ENCODE measurements around the gene ANKS1B. TPM values are rescaled to one million over a fixed set of nuclear protein-coding genes. Genes with fewer than 3 reads are reported as not detected.

Gene ANKS1B
- polyA plus RNA-seq, 3 donors, result not detected

GRCh38 chr12:99879439-99879838 is 105.3 kb downstream of the ANKS1B start:
- Histone ChIP-seq H3K4me3 (replicated peaks in 1 of 3; ENCODE audit: low read depth in 2 of 3, low read length in 3 of 3) (no peak overlapping the region), H4K20me1 (ENCODE audit: insufficient read depth, low read length) (no peaks in the 10 kb centered on the region), H3K9ac (ENCODE audit: insufficient read depth, low read length, poor library complexity, severe bottlenecking) (no peak overlapping the region), H3K9me3 (replicated peaks in 1 of 2; ENCODE audit: control insufficient read depth in 1 of 2, insufficient read depth in 1 of 2, low read length in 2 of 2) (no peaks in the 10 kb centered on the region), H3K79me2 (ENCODE audit: insufficient read depth, low read length) (no peaks in the 10 kb centered on the region), H3K4me2 (replicated peaks; ENCODE audit: extremely low read depth, low read length, poor library complexity, severe bottlenecking) (no peak overlapping the region), H3K27me3 (ENCODE audit: control insufficient read depth in 2 of 2, insufficient read depth in 2 of 2, low read length in 2 of 2) (no peaks in the 10 kb centered on the region), H3K27ac (ENCODE audit: low read depth in 1 of 2, low read length in 2 of 2) (no peak overlapping the region), H2AFZ (ENCODE audit: insufficient read depth, low read depth, low read length, poor library complexity, severe bottlenecking) (no peak overlapping the region), H3K36me3 (replicated peaks in 1 of 2; ENCODE audit: control insufficient read depth in 1 of 2, insufficient read depth in 2 of 2, low read length in 2 of 2) (no peaks in the 10 kb centered on the region), H3K4me1 (ENCODE audit: control insufficient read depth in 1 of 2, insufficient read depth in 2 of 2, low read length in 2 of 2) (no peaks in the 10 kb centered on the region)
- TF ChIP-seq CTCF (IDR thresholded peaks at IDR 0.05), result no peak
- no peak for DNase-seq
- Mint-ChIP-seq H3K27ac (no peak overlapping the region), H3K9me3 (peaks cover 0 to 2% (median 0%) of the 10 kb centered on the region in 7 donors), H3K4me1 (no peaks in the 10 kb centered on the region), H3K27me3 (ENCODE audit: low read depth in 3 of 3) (peaks cover 0 to 4% (median 3%) of the 10 kb centered on the region in 3 donors), H3K4me3 (no peak overlapping the region), H3K36me3 (no peaks in the 10 kb centered on the region)
- intact Hi-C loops (cut with micrococcal nuclease), result no loop called here

- Mint-ChIP-seq H3K36me3 (no peaks in the 10 kb centered on the region), H3K27ac (no peak overlapping the region), H3K27me3 (ENCODE audit: low read depth in 3 of 3) (peaks cover 0 to 4% (median 3%) of the 10 kb centered on the region in 3 donors), H3K9me3 (peaks cover 0 to 5% (median 0%) of the 10 kb centered on the region in 7 donors), H3K4me3 (no peak overlapping the region), H3K4me1 (no peaks in the 10 kb centered on the region)
- Histone ChIP-seq H3K36me3 (replicated peaks in 1 of 2; ENCODE audit: control insufficient read depth in 1 of 2, insufficient read depth in 2 of 2, low read length in 2 of 2) (no peaks in the 10 kb centered on the region), H3K9me3 (replicated peaks in 1 of 2; ENCODE audit: control insufficient read depth in 1 of 2, insufficient read depth in 1 of 2, low read length in 2 of 2) (peaks cover 0 to 2% of the 10 kb centered on the region in 2 donors), H3K4me3 (replicated peaks in 1 of 3; ENCODE audit: low read depth in 2 of 3, low read length in 3 of 3) (no peak overlapping the region), H3K9ac (ENCODE audit: insufficient read depth, low read length, poor library complexity, severe bottlenecking) (no peak overlapping the region), H3K4me1 (ENCODE audit: control insufficient read depth in 1 of 2, insufficient read depth in 2 of 2, low read length in 2 of 2) (no peaks in the 10 kb centered on the region), H3K4me2 (replicated peaks; ENCODE audit: extremely low read depth, low read length, poor library complexity, severe bottlenecking) (no peak overlapping the region), H2AFZ (ENCODE audit: insufficient read depth, low read depth, low read length, poor library complexity, severe bottlenecking) (no peak overlapping the region), H3K79me2 (ENCODE audit: insufficient read depth, low read length) (no peaks in the 10 kb centered on the region), H3K27ac (ENCODE audit: low read depth in 1 of 2, low read length in 2 of 2) (no peak overlapping the region), H3K27me3 (ENCODE audit: control insufficient read depth in 2 of 2, insufficient read depth in 2 of 2, low read length in 2 of 2) (no peaks in the 10 kb centered on the region), H4K20me1 (ENCODE audit: insufficient read depth, low read length) (no peaks in the 10 kb centered on the region)
- no peak for TF ChIP-seq CTCF (IDR thresholded peaks at IDR 0.05)
- intact Hi-C loops (cut with micrococcal nuclease), result no loop called here
- DNase-seq, result no peak
Measured at GRCh38 chr12:99875081-99875480, 109.7 kb downstream of the ANKS1B start.

Measured in CD14-positive monocyte (primary cell).